Measurements from ENCODE around the gene PLEKHG4B.

- no peak for TF ChIP-seq GATA1 (IDR thresholded peaks at IDR 0.05; ENCODE audit: low read depth, low read length)
- TF ChIP-seq POLR2A (IDR thresholded peaks at IDR 0.05; ENCODE audit: low read length) = no peak
Measured at GRCh38 chr5:223791-224190, 131.8 kb downstream of the PLEKHG4B start.
